ENCODE data around the gene SMG6. TPM values are rescaled to one million over a fixed set of nuclear protein-coding genes. Genes with fewer than 3 reads are reported as not detected.

SMG6 gene
- total RNA-seq, 1 experiment from 2014 or later: 13.5 TPM

DNA sequence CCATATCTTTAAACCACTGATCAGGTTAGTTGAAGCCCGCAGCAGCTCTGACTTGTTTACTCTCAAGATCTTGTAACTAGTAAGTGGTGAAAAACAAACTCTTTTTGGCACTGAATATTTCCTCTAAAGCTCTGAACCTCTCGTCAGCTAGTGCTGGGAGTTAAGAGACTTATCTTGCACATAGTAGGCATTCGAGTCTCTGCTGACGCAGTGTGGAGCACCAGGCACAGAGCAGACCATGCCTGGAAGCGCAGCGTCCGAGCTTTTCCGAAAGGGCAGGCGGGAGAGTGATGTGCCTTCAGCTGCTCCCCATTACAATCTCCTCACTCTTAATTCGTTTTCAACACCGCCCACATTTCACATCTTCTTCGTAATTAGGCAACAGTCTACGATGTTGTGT lies 63.0 kb downstream of the SMG6 start:
- no TSS peak for BruUV-seq (replicated peaks)
- Mint-ChIP-seq H3K4me3 (ENCODE audit: low read depth, unreplicated experiment) (no peak overlapping the region), H3K36me3 (ENCODE audit: insufficient read depth, unreplicated experiment) (peaks cover 6% of the 10 kb centered on the region), H3K9me3 (ENCODE audit: low read depth, unreplicated experiment) (no peaks in the 10 kb centered on the region), H3K4me1 (ENCODE audit: low read depth, unreplicated experiment) (no peaks in the 10 kb centered on the region), H3K27ac (ENCODE audit: unreplicated experiment) (no peak overlapping the region), H3K27me3 (ENCODE audit: unreplicated experiment) (no peaks in the 10 kb centered on the region)
- TF ChIP-seq CTCF (IDR thresholded peaks at IDR 0.05; ENCODE audit: unreplicated experiment): no peak
- no peak for DNase-seq
- CTCF ChIA-PET: no interaction called here
- intact Hi-C loops (cut with micrococcal nuclease; ENCODE audit: unreplicated experiment): no loop called here

DNA sequence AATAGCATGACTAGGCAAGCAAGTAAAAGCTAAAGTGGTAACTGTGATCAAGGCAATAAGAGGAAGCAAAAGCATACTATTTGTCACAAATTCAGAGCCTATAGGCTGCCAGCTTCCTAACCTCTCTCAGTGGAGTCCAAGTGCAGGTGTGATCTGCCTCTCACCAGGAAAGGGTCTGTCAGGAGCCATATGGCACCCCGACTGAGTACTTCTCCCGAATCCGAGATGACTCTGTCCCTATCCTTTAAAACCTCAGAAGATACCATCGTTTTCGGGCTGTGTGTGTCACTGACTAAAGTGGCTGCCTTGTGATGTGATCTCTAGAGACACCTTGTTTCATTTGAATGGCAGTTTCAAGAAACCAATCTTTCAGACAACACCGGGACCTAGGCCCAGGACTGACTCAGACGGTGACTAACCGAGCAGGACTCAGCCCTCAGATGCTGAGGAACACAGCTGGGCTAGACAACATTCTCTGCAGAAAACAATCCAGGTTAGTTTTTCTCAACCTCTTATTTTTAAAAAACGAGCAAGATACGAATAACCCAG lies 63.6 kb downstream of the SMG6 start:
- H3K27ac Mint-ChIP-seq (ENCODE audit: unreplicated experiment): no peak overlapping the region
- no TSS peak for BruUV-seq (replicated peaks)
- no peaks in the 10 kb centered on the region for H3K27me3 Mint-ChIP-seq (ENCODE audit: unreplicated experiment)
- H3K9me3 Mint-ChIP-seq (ENCODE audit: low read depth, unreplicated experiment): no peaks in the 10 kb centered on the region
- CTCF ChIA-PET: no interaction called here
- intact Hi-C loops (cut with micrococcal nuclease; ENCODE audit: unreplicated experiment): no loop called here
- TF ChIP-seq CTCF (IDR thresholded peaks at IDR 0.05; ENCODE audit: unreplicated experiment): no peak
- peaks cover 6% of the 10 kb centered on the region for H3K36me3 Mint-ChIP-seq (ENCODE audit: insufficient read depth, unreplicated experiment)
- no peak overlapping the region for H3K4me3 Mint-ChIP-seq (ENCODE audit: low read depth, unreplicated experiment)
- H3K4me1 Mint-ChIP-seq (ENCODE audit: low read depth, unreplicated experiment): no peaks in the 10 kb centered on the region
- no peak for DNase-seq

- no peak for DNase-seq
- H3K27me3 Mint-ChIP-seq (ENCODE audit: unreplicated experiment): no peaks in the 10 kb centered on the region
- no peaks in the 10 kb centered on the region for H3K4me1 Mint-ChIP-seq (ENCODE audit: low read depth, unreplicated experiment)
- no peak overlapping the region for H3K27ac Mint-ChIP-seq (ENCODE audit: unreplicated experiment)
- intact Hi-C loops (cut with micrococcal nuclease; ENCODE audit: unreplicated experiment): no loop called here
- H3K36me3 Mint-ChIP-seq (ENCODE audit: insufficient read depth, unreplicated experiment): peaks cover 6% of the 10 kb centered on the region
- no TSS peak for BruUV-seq (replicated peaks)
- no peak overlapping the region for H3K4me3 Mint-ChIP-seq (ENCODE audit: low read depth, unreplicated experiment)
- no peaks in the 10 kb centered on the region for H3K9me3 Mint-ChIP-seq (ENCODE audit: low read depth, unreplicated experiment)
- TF ChIP-seq CTCF (IDR thresholded peaks at IDR 0.05; ENCODE audit: unreplicated experiment): no peak
- CTCF ChIA-PET: interaction anchor here (0.6 kb wide), 1 partner anchor 37 kb away, joined by 3 read pairs; no protein-coding TSS in a partner anchor
Observed at GRCh38 chr17:2239170-2239551, 64.4 kb downstream of the SMG6 start.

DNA sequence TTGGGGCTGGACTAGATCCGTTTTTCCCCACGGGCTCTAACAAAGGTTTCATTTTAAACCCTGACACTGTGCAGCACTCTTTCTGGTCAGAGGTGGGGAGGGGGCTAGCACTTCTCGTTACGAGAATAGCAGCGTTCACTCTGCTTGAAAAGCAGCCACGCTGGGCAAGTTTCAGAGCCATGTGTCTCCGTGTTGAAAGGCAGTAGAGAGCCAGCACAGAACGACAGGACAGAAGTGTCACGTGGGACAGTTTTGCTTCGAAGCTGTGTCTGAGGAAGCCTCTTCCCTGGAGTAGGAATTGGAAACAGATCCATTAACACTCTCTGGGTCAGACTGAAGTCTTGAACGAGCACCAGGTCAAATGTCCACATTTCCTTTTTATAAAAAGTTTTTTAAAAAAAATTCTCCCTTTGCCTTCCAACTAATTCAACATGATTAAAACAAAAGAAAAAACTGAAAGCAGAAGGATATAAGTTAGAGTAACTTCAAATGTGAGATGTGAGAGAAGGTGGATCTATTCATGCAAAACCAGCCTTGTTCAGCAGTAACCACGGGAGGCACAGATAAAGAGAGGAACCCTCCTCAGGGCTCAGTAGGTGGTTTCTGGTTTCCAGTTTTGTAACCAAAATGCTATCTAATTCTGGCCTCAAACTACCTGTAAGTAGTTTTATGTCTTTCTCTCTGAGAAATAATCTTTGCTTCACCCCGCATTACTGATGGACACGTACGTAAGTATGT lies 65.0 kb downstream of the SMG6 start:
- Mint-ChIP-seq H3K36me3 (ENCODE audit: insufficient read depth, unreplicated experiment) (peaks cover 6% of the 10 kb centered on the region), H3K4me1 (ENCODE audit: low read depth, unreplicated experiment) (no peaks in the 10 kb centered on the region), H3K4me3 (ENCODE audit: low read depth, unreplicated experiment) (no peak overlapping the region), H3K9me3 (ENCODE audit: low read depth, unreplicated experiment) (no peaks in the 10 kb centered on the region), H3K27me3 (ENCODE audit: unreplicated experiment) (no peaks in the 10 kb centered on the region), H3K27ac (ENCODE audit: unreplicated experiment) (no peak overlapping the region)
- TF ChIP-seq CTCF (IDR thresholded peaks at IDR 0.05; ENCODE audit: unreplicated experiment): no peak
- intact Hi-C loops (cut with micrococcal nuclease; ENCODE audit: unreplicated experiment): no loop called here
- no TSS peak for BruUV-seq (replicated peaks)
- CTCF ChIA-PET: interaction anchor here (0.6 kb wide), 1 partner anchor 37 kb away, joined by 3 read pairs; no protein-coding TSS in a partner anchor
- no peak for DNase-seq
